Activated CD4-positive, CD25-positive, alpha-beta regulatory T cell treated with anti-CD3 and anti-CD28 coated beads, Interleukin-2, amount 50 U/mL, for 72 hours (primary cell): ENCODE measurements around the gene DOHH.

Experiments
- DNase-seq: peaks from one replicate; pipeline ENCODE4 v3.0.0; 2021

Gene DOHH, protein sequence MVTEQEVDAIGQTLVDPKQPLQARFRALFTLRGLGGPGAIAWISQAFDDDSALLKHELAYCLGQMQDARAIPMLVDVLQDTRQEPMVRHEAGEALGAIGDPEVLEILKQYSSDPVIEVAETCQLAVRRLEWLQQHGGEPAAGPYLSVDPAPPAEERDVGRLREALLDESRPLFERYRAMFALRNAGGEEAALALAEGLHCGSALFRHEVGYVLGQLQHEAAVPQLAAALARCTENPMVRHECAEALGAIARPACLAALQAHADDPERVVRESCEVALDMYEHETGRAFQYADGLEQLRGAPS

GRCh38 chr19:3500429-3501101, at the start of gene DOHH:
Gene DOHH, minus strand, starts transcription at chr19:3500674. Its CDS starts 3,860 bp downstream, at chr19:3496814.
- DNase-seq, result peak; percentile 93

DNA sequence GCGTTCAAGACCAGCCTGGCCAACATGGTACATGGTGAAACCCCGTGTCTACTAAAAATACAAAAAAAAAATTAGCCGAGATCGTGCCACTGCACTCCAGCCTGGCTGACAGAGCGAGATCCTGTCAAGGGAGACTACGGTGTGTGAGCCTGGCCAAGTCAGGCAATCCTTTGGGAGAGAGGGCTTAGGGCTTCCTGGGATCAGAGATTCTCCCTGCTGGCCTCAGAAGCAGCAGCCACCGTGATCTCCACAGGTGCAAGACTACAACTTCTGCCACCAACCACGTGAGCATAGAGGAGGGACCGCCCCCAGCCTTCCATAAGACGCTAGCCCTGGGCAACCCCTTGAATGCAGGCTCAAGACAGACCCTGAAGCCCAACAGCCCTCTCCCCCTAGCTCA, 49.3 kb upstream of the DOHH start:
- no peak for DNase-seq

DNA sequence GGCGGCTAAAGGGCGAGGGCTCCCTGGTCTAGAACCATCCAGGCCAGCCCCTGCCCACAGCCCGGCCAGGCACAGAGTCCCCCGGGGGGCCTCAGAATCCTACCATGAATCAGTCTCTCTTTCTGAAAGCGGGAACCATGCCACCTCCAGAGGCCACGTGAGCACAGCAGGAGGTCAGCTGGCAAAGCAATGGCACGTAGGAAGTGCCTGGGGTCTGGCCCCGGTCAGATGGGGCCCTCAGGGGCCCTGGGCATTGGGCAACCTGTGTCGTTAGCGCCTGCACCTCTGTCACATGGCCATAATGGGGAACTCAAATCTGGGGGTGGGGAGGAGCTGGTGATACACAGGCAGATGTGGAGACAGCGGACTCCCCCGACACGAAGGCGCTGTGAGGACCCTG, 48.1 kb upstream of the DOHH start:
- DNase-seq, result no peak

DNA sequence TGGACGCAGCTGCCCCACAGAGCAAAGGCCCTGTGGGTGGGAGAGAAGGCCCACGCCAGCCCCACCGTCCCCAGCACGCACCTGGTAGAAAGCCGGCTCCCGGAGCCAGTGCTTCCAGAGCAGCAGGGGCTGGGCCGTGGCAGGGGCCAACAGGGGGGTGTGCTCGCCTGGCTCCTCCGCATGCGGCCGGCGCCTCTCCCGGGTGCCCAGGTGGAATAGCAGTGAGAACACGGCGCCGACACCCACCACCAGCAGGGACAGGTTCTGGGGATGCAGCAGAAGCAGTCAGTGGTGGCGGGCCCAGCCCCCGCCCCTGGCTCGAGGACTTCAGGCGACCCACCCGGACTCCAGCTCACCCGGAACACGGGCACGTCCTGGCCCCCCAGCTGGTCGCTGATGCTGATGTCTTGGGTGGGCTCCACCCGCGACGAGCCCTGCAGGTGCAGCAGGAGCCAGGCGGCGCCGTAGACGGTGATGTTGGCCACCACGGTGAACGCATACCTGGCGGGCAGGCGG, 47.4 kb upstream of the DOHH start:
- DNase-seq, result no peak

- no peak for DNase-seq
Measured at GRCh38 chr19:3547301-3547731, 46.8 kb upstream of the DOHH start.

DNA sequence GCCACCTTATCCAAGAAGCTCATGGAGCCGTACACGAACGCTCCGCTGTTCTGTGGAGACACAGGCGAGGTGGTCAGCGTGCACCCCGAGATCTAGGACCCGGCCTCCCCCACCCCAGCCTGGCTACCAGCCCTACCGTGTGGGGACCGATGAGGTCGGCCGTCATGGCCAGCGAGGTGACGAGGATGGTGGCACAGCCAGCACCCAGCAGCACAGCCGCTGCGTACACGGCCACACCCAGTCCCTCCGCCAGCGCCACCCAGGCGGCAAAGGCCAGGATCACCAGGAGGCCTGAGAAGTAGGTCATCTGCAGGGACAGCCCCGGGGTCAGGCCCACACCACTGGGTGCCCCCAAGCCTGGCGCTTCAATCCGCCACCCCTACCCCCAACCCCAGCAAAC, 45.6 kb upstream of the DOHH start:
- DNase-seq, result no peak

- DNase-seq, result no peak
Measured at GRCh38 chr19:3545669-3546034, 45.2 kb upstream of the DOHH start.

DNA sequence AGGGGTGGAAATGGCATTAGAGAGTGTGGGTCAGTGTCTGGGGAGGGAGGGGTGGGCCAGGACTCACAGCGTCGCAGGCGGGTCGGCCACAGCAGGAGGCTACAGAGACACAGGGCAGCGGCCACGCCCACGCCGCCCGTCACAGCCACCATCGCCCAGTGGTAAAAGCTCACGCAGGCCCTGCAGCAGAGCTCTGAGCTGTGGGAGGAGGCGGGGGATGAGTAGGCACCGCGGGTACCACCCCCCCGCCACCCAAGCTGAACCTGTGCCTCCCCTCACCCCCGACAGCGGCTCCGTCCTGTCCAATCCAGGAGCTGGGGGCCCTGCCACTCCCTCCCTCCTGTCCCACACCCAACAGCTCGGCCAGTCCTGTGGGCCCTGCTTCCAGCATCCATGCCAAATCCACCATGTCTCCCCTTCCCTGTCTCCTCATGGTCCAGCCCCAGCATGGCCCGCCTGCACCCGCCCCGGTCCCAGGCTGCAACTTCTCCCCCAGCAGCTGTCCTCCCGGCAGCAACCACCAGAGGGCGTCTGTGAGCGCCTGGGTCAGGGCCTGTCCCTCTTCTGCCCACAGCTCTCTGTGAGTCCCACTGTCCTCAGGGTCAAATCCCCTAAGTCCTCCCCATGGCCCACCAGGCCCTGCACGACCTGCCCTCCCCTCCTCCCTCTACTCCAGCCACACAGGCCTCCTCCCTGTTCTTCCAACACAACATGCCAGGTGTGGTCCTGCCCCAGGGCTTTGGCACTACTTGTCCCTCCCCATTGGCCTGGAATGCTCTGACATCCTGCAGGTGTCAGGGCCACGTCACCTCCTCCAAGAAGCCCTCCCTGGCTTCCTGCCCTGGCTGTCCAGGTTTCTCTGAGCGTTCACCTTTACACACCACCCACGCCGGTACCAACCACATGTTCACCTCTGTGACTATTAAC, 44.5 kb upstream of the DOHH start:
- DNase-seq, result peak; percentile 94

DNA sequence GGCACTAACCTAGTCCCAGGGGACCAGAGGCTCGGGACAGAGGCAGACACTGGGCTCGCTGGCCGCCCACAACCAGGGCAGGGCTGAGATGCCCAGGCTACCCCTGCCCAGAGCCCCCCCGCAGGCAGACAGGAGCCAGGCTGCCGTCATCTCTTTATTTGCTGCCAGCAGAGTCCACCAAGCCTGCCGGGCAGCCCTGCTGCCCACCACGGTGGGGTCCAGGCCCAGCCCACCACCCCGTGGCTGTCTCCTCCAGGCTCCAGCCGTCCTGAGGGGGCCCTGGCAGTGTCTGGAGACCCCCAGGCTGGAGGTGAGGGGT, 43.5 kb upstream of the DOHH start:
- no peak for DNase-seq

DNA sequence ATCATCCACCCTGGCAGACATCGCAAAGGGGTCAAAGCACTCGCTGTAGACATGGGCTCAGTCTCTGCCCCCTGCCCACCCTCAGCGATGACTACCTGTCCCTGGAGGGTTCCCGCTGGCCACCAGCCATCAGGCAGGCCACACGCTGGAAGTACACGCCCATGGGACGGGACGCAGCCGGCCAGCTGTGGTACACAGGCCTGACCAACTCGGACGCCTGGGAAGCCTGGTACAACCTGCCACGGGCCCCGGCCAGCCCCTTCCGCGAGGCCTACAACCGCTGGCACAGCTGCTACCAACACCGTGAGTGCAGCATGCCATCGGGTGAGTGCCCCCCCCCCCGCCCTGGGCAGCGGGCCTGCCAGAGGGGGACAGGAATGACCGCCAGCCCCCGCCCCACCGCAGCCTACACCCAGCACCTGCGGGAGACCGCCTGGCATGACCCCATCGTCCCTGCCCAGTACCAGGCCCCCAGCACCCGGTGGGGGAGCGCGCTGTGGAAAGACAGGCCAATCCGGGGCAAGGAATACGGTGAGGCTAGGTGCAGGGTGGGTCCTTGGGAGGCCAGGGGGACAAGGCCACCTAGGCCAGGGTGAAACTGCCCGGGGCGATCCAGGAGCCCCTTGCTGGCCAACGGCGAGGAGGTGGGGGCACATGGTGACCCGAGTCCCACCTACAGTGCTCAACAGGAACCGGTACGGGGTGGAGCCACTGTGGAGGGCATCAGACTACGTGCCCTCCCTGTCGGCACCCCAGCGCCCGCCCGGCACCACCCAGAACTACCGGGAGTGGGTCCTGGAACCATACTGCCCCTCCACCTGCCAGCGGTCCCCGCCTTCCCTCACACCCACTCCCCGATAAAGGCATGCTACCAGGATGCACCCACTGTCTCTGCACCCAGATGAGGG, 42.9 kb upstream of the DOHH start:
- DNase-seq, result no peak

DNA sequence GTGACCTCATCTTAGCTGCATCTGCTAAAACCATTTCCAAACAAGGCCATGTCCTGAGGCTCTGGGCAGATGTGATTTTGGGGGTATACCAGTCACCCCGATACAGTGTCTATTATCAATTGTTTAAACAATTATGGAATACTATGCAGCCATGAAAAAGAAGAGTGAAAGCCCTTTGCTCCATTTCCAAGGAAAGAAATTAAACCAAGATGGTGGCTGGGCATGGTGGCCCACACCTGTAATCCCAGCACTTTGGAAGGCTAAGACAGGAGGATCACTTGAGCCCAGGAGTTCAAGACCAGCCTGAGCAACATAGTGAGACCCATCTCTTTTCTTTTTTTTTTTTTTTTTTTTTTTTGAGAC, 39.3 kb upstream of the DOHH start:
- no peak for DNase-seq

- no peak for DNase-seq
Measured at GRCh38 chr19:3538965-3539755, 38.7 kb upstream of the DOHH start, which contains the start of gene TEKTIP1. Gene TEKTIP1, plus strand, starts transcription at chr19:3539174. Its CDS starts 4 bp downstream, at chr19:3539178.

DNA sequence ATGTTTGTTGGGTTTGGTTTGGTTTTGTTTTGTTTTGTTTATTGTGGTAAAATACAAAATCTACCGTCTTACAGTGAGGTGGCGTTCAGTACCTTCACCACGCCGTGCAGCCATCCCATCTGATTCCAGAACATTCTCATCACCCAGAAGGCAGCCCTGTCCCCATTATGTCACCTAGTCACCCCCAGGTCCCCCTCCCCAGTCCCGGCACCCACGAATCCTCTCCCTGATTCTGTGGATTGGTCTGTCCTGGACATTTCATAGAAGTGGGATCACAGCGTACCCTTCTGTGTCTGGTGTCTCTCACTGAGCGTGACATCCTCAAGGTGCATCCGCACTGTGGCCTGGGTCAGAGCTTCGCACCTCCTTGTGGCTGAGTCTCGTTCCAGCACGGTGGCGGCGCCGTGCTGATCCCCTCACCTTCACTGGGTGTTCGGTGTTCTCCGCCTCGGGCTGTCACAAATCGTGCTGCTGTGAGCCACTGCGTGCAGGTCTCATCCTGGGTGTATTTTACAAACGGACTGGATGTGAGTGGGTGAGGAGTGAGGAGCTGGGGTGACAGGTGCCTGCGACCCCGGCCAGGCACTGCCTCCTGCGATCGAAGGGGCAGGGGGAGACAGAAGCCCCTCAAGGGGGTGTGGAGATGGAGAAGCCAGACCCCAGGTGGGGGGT, 37.9 kb upstream of the DOHH start:
- no peak for DNase-seq

GRCh38 chr19:3537438-3538240, 37.2 kb upstream of the DOHH start:
- no peak for DNase-seq

GRCh38 chr19:3537101-3537437, 36.6 kb upstream of the DOHH start:
- DNase-seq, result no peak

GRCh38 chr19:3536429-3537100, 36.1 kb upstream of the DOHH start:
- DNase-seq, result no peak

- DNase-seq, result no peak
Measured at GRCh38 chr19:3535981-3536380, 35.5 kb upstream of the DOHH start.

DNA sequence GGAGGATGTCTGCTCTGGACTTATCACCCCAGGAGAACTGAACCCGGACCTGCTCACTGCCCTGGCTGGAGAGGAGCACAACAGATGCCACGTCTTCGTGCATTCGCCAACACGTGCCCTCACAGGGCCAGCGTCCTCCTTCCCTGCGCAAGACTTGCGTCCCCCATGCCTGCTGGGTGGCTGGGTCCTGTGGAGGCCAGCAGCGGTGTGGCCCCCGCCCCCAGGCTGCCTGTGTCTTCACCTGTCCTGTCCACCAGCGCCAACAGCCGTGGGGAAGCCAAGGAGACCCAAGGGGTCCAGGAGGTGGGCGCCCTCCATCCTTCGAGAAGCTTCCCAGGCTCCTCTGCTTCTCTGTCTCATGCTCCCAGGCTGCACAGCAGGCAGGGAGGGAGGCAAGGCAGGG, 35.1 kb upstream of the DOHH start:
- no peak for DNase-seq

DNA sequence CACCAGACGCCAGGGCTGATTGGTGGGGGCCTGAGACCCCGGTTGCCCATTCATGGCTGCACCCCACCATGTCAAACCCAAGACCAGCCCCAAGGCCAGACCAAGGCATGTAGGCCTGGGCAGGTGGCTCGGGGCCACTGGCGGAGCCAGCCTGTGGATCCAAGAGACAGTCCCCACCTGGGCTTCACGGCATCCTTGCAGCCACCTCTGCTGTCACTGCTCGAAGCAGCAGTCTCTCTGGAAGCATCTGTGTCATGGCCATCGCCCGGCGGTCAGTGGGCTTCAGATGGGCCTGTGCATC, 34.7 kb upstream of the DOHH start:
- no peak for DNase-seq
